Fibroblast of mammary gland (primary cell): ENCODE data around the gene ADSS1.

ENCODE experiments used
- DNase-seq: peaks from one replicate; pipeline ENCODE4 v3.0.0-alpha.2; 2010; ENCODE audit warnings: low read depth
- H3K4me3 ChIP-seq: 2 replicates; pipeline ENCODE4 v1.5.1; 2011; ENCODE audit warnings: low read depth, mild to moderate bottlenecking, low read length, moderate library complexity; ENCODE audit not compliant: control insufficient read depth
- TF ChIP-seq, protein P1 (sequence below): conservative IDR thresholded peaks from 2 replicates; pipeline ENCODE4 v1.5.1; 2011; ENCODE audit warnings: low read depth, low read length, inconsistent platforms; ENCODE audit not compliant: control insufficient read depth, insufficient read depth

Gene ADSS1

GRCh38 chr14:104792945-104793702 is 69.1 kb downstream of the ADSS1 start:
- TF ChIP-seq, protein P1, sequence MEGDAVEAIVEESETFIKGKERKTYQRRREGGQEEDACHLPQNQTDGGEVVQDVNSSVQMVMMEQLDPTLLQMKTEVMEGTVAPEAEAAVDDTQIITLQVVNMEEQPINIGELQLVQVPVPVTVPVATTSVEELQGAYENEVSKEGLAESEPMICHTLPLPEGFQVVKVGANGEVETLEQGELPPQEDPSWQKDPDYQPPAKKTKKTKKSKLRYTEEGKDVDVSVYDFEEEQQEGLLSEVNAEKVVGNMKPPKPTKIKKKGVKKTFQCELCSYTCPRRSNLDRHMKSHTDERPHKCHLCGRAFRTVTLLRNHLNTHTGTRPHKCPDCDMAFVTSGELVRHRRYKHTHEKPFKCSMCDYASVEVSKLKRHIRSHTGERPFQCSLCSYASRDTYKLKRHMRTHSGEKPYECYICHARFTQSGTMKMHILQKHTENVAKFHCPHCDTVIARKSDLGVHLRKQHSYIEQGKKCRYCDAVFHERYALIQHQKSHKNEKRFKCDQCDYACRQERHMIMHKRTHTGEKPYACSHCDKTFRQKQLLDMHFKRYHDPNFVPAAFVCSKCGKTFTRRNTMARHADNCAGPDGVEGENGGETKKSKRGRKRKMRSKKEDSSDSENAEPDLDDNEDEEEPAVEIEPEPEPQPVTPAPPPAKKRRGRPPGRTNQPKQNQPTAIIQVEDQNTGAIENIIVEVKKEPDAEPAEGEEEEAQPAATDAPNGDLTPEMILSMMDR: no peak

GRCh38 chr14:104793703-104793959 is 69.6 kb downstream of the ADSS1 start:
- TF ChIP-seq, protein P1: no peak
- no peak for DNase-seq
- H3K4me3 ChIP-seq: peak overlapping the region; percentile 6

More at GRCh38 chr14:104792945-104793702, 69.1 kb downstream of the ADSS1 start:
- H3K4me3 ChIP-seq: no peak overlapping the region
- no peak for DNase-seq

DNA sequence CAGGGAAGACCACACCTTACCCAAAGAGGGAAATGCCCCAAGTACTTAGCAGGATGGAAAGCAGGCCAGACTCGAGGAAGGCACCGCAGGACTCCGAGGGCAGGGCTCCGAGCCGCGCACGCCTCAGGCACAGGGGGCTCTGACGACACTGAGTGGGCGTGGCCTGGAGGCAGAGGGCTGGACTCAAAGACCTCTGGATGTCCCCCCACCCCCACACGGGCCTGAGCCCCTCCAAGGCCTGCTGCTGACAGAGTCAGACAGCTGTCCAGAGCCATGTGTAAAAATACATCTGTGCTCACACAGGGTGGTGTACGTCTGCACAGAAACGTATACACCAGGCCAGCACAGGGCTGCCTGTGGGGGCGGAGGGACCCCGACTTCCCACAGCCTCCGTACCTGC is 70.1 kb downstream of the ADSS1 start:
- peak overlapping the region; percentile 72 for H3K4me3 ChIP-seq
- DNase-seq: peak; percentile 66
- TF ChIP-seq, protein P1: no peak

DNA sequence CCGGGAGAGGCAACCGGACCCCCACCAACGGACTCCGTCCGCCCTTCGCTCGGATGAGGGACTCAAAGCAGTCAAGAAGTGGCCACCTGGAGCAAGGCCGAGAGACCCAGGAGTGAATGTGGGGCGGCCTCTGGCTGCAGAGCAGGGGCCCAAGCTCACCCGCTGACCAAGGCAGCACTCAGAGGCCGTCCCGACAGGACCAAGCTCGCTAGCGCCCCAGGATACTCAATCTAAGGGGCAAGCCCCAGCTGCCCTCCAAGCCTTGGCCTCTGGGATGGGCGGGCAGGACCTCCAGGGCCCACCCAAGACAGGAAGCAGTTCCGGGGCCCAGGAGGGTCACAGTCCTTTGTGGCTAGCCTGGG is 70.6 kb downstream of the ADSS1 start:
- TF ChIP-seq, protein P1: no peak
- no peak for DNase-seq
- peak overlapping the region; percentile 72 for H3K4me3 ChIP-seq

DNA sequence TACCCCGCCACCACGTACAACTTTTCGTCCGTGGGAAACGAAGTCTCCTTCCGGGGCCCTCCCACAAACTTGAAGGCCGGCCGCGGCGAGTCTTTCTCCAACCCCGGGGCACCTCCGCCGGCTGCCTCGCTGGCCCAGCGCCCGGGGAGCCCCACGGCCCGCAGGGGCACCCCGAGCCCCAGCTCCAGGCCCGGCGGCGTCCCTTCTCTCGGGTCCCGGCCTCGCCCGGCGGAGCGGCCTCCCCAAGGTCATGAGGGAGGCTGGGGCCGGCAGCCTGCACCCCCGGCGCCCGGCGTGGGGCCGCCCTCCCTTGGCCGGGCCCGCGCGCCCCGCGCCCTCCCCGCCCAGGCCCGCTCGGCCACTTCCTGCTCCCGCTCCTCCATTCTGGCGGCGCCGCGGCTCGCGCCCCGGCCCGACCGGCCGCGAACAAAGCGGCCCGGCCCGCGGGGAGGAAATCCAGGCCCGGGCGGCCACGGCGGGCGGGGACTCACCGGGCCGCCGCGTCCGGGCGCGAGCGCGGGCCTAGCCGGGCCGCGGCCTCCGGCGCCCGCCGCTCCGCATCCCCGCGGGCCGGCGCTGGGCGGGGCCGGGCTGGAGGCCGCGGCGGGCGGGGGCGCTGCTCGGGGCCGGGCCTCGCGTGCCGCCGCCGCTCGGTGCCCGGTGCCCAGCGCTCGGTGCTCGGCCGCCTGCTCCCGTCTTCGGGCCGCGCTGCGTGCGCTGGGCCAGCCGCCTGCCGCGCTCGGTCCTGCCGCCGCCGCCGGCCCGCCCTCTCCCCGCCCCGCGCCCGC is 71.2 kb downstream of the ADSS1 start, which contains the start of gene AKT1:
AKT1 (minus strand) TSS at position 756 of the 788 bp plus-strand sequence. CDS start 3,105 bp downstream, outside the sequence.
- no peak for DNase-seq
- peak within 1 kb of the TSS; percentile 72 for H3K4me3 ChIP-seq
- TF ChIP-seq, protein P1: no peak

- no peak for DNase-seq
- TF ChIP-seq, protein P1: no peak
- peak overlapping the region; percentile 37 for H3K4me3 ChIP-seq
Measured at GRCh38 chr14:104795781-104796686, 72.0 kb downstream of the ADSS1 start.
